Measurements from ENCODE around the gene ARPC1A.
"Not testable (repeated sequence)": the region's sequence is repeated elsewhere in the genome, so short reads cannot be mapped to it uniquely, and the experiment has no call there.

ARPC1A gene

GRCh38 chr7:99374111-99375064, 48.7 kb downstream of the ARPC1A start, which contains the start of gene ARPC1B:
TSS of gene ARPC1B (plus strand) at chr7:99374730. CDS start at chr7:99385715, 10,985 bp downstream.
- peaks cover 9% of the 10 kb centered on the region for H3K36me3 ChIP-seq (replicated peaks)
- peak within 1 kb of the TSS; percentile 78 for H3K4me3 ChIP-seq (ENCODE audit: low read depth, low read length)
- in situ Hi-C loops (cut with HindIII; ENCODE audit: low pct_ligation_motif_present, low sequenced_read_pairs): no loop called here
- H3K27me3 ChIP-seq (replicated peaks): no peaks in the 10 kb centered on the region
- no peak for TF ChIP-seq CTCF (IDR thresholded peaks at IDR 0.05; ENCODE audit: low read depth, low read length, missing control alignments)
- peak; percentile 51 for DNase-seq
- H3K27ac ChIP-seq: peak within 1 kb of the TSS; percentile 44

GRCh38 chr7:99375070-99375807, 49.5 kb downstream of the ARPC1A start:
- in situ Hi-C loops (cut with HindIII; ENCODE audit: low pct_ligation_motif_present, low sequenced_read_pairs): no loop called here
- H3K4me3 ChIP-seq (ENCODE audit: low read depth, low read length): peak overlapping the region; percentile 78
- peak overlapping the region; percentile 44 for H3K27ac ChIP-seq
- no peaks in the 10 kb centered on the region for H3K27me3 ChIP-seq (replicated peaks)
- peak; percentile 33 for DNase-seq
- H3K36me3 ChIP-seq (replicated peaks): peaks cover 9% of the 10 kb centered on the region
- no peak for TF ChIP-seq CTCF (IDR thresholded peaks at IDR 0.05; ENCODE audit: low read depth, low read length, missing control alignments)

- Histone ChIP-seq H3K4me3 (ENCODE audit: low read depth, low read length) (no peak overlapping the region), H3K27ac (peak overlapping the region; percentile 80), H3K27me3 (replicated peaks) (no peaks in the 10 kb centered on the region), H3K36me3 (replicated peaks) (peaks cover 27% of the 10 kb centered on the region)
- peak; percentile 85 for DNase-seq
- TF ChIP-seq CTCF (IDR thresholded peaks at IDR 0.05; ENCODE audit: low read depth, low read length, missing control alignments): peak; percentile 10
- in situ Hi-C loops (cut with HindIII; ENCODE audit: low pct_ligation_motif_present, low sequenced_read_pairs): no loop called here
These were observed 53.4 kb downstream of the ARPC1A start for GRCh38 chr7:99379043-99379577.

- H3K4me3 ChIP-seq (ENCODE audit: low read depth, low read length); H3K27me3 ChIP-seq (replicated peaks); DNase-seq; in situ Hi-C loops (cut with HindIII; ENCODE audit: low pct_ligation_motif_present, low sequenced_read_pairs): not testable (repeated sequence)
- Histone ChIP-seq H3K27ac (peak overlapping the region; percentile 80), H3K36me3 (replicated peaks) (peaks cover 27% of the 10 kb centered on the region)
These were observed 54.0 kb downstream of the ARPC1A start for GRCh38 chr7:99379693-99380031.

GRCh38 chr7:99380032-99380822, 54.5 kb downstream of the ARPC1A start:
- in situ Hi-C loops (cut with HindIII; ENCODE audit: low pct_ligation_motif_present, low sequenced_read_pairs): no loop called here
- DNase-seq: peak; percentile 52
- H3K27me3 ChIP-seq (replicated peaks): no peaks in the 10 kb centered on the region
- H3K4me3 ChIP-seq (ENCODE audit: low read depth, low read length): no peak overlapping the region
- H3K27ac ChIP-seq: peak overlapping the region; percentile 80
- no peak for TF ChIP-seq CTCF (IDR thresholded peaks at IDR 0.05; ENCODE audit: low read depth, low read length, missing control alignments)
- peaks cover 27% of the 10 kb centered on the region for H3K36me3 ChIP-seq (replicated peaks)
